Right atrium auricular region (tissue), 2 donors: ENCODE results near the gene MPPED2. TPM values are rescaled to one million over a fixed set of nuclear protein-coding genes. Genes with fewer than 3 reads are reported as not detected.

Experiments used
- DNase-seq: peaks from one replicate; pipeline ENCODE4 v3.0.0-alpha.2; 2019; ENCODE audit warnings: low spot score
- H3K27ac ChIP-seq, 2 donors: fragments of 200-600 bp; sonication (generic); 1 replicate in 1 of 2; 2 replicates in 1 of 2; pipeline ENCODE4 v1.5.1; 2016 to 2019
- H3K27me3 ChIP-seq, 2 donors: fragments of 200-600 bp; sonication (generic); one replicate each; pipeline versions ENCODE4 v1.5.1 to v1.6.0; 2017 to 2019
- H3K36me3 ChIP-seq: fragments of 200-600 bp; sonication (generic); one replicate; pipeline ENCODE4 v1.5.1; 2016
- H3K4me1 ChIP-seq, 2 donors: fragments of 200-600 bp; sonication (generic); one replicate each; pipeline versions ENCODE4 v1.5.1 to v1.6.0; 2017 to 2019
- H3K4me3 ChIP-seq, 2 donors: fragments of 200-600 bp; sonication (generic); 1 replicate in 1 of 2; 2 replicates in 1 of 2; pipeline ENCODE4 v1.5.1; 2017 to 2019; ENCODE audit warnings: mild to moderate bottlenecking in 1 of 2, moderate library complexity in 1 of 2
- H3K9me3 ChIP-seq, 2 donors: fragments of 200-600 bp; sonication (generic); one replicate each; pipeline ENCODE4 v1.5.1; 2019
- total RNA-seq, 2 donors: library from RNA; depleted of rRNA; stranded (reverse); fragments of >200 nt; gene quantifications; one replicate each; pipeline ENCODE4 v1.1.0, GENCODE V29; 2016
- TF ChIP-seq, protein P1 (sequence below), 2 donors: fragments of 200-600 bp; sonication (generic); IDR thresholded peaks; one replicate each; pipeline ENCODE4 v1.5.1; 2019; ENCODE audit warnings: antibody characterized with exemption in 2 of 2

MPPED2 gene
- total RNA-seq, 2 donors from 2014 or later: 1.1 to 1.6 TPM

DNA sequence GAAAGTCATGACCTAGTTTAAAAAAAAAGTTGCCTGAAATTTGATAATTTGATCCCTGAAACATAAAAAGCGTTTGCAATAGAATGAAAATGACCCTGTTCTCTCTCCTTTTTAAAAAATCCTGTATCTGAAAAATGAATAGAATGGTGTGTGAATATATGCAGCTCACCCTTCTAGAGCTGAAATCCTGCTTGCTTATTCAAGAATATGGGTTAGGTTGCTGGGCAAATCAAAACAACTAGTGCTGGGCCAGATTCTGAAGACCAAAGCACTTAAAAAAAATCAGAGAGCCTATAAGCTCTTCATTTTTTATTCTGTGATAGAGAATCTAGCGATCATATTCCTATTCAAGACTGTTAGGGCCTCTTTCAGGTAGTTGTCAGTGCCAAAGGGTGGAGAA lies 131.6 kb downstream of the MPPED2 start:
- H3K27me3 ChIP-seq: no peaks in the 10 kb centered on the region
- H3K9me3 ChIP-seq: no peaks in the 10 kb centered on the region
- H3K36me3 ChIP-seq: no peaks in the 10 kb centered on the region
- no peak for DNase-seq
- no peak overlapping the region for H3K27ac ChIP-seq
- no peak overlapping the region for H3K4me3 ChIP-seq
- TF ChIP-seq, protein P1, sequence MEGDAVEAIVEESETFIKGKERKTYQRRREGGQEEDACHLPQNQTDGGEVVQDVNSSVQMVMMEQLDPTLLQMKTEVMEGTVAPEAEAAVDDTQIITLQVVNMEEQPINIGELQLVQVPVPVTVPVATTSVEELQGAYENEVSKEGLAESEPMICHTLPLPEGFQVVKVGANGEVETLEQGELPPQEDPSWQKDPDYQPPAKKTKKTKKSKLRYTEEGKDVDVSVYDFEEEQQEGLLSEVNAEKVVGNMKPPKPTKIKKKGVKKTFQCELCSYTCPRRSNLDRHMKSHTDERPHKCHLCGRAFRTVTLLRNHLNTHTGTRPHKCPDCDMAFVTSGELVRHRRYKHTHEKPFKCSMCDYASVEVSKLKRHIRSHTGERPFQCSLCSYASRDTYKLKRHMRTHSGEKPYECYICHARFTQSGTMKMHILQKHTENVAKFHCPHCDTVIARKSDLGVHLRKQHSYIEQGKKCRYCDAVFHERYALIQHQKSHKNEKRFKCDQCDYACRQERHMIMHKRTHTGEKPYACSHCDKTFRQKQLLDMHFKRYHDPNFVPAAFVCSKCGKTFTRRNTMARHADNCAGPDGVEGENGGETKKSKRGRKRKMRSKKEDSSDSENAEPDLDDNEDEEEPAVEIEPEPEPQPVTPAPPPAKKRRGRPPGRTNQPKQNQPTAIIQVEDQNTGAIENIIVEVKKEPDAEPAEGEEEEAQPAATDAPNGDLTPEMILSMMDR (IDR thresholded peaks at IDR 0.05): no peak
- H3K4me1 ChIP-seq: peaks cover 0 to 31% of the 10 kb centered on the region in 2 donors

DNA sequence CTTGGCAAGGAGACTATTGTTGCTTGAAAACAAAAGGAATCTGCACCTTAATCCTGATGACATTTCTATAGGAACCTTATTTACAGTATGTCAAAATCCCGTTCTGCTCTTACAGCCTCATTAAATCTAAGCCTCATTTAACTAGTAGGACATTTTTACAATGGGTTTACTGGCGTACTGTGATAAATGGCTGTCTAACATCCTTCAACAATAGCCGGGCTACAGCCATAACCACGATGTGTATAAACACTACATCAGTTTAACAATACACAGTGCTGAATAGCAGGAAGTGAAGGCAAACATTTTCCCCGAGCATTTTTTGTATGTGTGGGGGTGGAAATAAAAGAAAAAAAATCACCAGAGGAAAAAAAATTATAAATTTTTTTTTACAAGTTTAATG lies 132.0 kb downstream of the MPPED2 start:
- Histone ChIP-seq H3K36me3 (no peaks in the 10 kb centered on the region), H3K27ac (no peak overlapping the region), H3K9me3 (no peaks in the 10 kb centered on the region), H3K27me3 (no peaks in the 10 kb centered on the region), H3K4me3 (no peak overlapping the region), H3K4me1 (peaks cover 0 to 31% of the 10 kb centered on the region in 2 donors)
- TF ChIP-seq, protein P1 (IDR thresholded peaks at IDR 0.05): no peak
- DNase-seq: no peak

DNA sequence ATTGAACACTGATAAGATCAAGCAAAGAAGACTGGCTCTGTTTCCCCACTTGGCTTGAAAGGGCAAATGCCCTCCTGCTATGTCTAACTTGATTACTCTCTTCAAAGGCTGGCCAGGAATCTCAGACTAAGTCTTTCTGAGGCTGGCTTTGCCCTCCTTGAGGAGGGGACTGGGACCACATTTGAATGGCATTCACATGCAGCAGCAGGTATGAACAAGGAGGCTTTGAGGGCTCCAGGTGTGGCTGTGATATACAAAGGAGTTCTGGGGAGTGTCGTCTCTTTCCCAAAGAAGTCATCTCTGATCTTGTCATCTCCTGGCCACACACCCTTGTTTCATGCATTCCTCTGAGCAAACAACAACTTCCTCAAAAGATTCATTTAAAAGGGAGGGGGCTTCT lies 132.4 kb downstream of the MPPED2 start:
- Histone ChIP-seq H3K27me3 (no peaks in the 10 kb centered on the region), H3K4me3 (no peak overlapping the region), H3K36me3 (no peaks in the 10 kb centered on the region), H3K4me1 (peaks cover 0 to 31% of the 10 kb centered on the region in 2 donors), H3K9me3 (no peaks in the 10 kb centered on the region), H3K27ac (no peak overlapping the region)
- TF ChIP-seq, protein P1 (IDR thresholded peaks at IDR 0.05): no peak
- no peak for DNase-seq

DNA sequence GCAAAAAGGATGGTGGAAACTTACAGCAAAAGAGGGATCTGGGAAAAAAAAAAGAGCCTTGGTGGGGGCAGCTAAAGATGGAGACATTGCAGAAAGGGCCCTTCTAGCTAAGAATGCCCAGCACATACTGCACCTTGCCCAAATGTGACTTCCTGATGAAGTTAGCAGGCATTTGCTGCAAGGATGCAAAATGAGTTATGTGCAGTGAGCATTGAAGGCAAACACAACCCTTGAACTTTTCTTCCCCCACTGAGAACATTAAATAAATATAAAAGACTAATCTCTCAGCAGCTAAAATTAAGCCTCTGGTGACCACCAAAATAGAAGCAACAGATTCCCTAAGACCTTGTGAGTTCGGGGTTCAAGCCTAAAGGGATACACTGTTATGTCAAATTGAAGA lies 133.3 kb downstream of the MPPED2 start:
- Histone ChIP-seq H3K4me1 (peaks cover 0 to 29% of the 10 kb centered on the region in 2 donors), H3K36me3 (no peaks in the 10 kb centered on the region), H3K27me3 (no peaks in the 10 kb centered on the region), H3K27ac (no peak overlapping the region), H3K9me3 (no peaks in the 10 kb centered on the region), H3K4me3 (no peak overlapping the region)
- TF ChIP-seq, protein P1 (IDR thresholded peaks at IDR 0.05): no peak
- DNase-seq: no peak

DNA sequence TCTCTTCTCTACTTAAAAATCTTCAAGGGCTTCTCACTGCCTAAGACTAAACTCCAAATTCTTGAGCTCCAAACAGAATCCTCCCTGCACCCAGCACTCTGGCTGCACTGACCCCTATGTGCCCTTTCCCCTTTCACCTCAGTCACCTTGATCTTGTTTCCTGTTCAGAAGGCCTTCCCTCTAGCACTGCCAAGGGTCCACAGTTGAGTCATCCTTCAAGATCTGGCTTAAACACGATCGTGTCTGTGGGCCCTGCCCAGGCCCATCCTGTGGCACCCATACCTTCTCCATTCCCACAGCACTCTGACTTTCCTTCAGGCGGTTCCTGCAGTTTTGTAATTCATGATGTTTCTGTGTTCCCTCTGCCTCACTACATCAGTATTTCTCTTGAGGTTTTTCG lies 134.0 kb downstream of the MPPED2 start:
- no peaks in the 10 kb centered on the region for H3K27me3 ChIP-seq
- TF ChIP-seq, protein P1 (IDR thresholded peaks at IDR 0.05): no peak
- H3K36me3 ChIP-seq: no peaks in the 10 kb centered on the region
- no peak overlapping the region for H3K27ac ChIP-seq
- no peaks in the 10 kb centered on the region for H3K9me3 ChIP-seq
- no peak for DNase-seq
- peaks cover 0 to 25% of the 10 kb centered on the region in 2 donors for H3K4me1 ChIP-seq
- H3K4me3 ChIP-seq: no peak overlapping the region

DNA sequence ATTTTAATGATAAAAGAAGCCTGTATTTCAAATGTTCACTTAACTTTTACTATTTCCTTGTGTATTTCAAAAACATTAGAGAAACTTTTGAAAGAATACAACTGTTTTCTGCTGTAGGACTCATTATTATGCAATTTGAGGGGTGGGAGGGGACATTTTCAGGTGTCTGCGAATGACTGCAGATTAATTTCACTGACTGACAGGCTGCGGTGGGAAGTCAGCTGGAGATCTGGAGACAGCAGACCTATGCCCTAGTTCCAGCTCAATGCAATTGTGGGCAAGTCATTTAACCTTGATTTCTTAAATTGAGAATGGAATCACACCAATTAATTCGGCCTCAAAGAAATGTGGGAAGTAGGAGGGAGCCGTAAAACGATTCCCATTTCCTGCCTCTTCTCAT lies 134.5 kb downstream of the MPPED2 start:
- no peak for DNase-seq
- no peak overlapping the region for H3K4me3 ChIP-seq
- H3K9me3 ChIP-seq: no peaks in the 10 kb centered on the region
- H3K27me3 ChIP-seq: no peaks in the 10 kb centered on the region
- H3K27ac ChIP-seq: no peak overlapping the region
- peaks cover 0 to 25% of the 10 kb centered on the region in 2 donors for H3K4me1 ChIP-seq
- TF ChIP-seq, protein P1 (IDR thresholded peaks at IDR 0.05): no peak
- no peaks in the 10 kb centered on the region for H3K36me3 ChIP-seq
